Measurements from ENCODE around the gene HYAL4.

The HYAL4 gene

DNA sequence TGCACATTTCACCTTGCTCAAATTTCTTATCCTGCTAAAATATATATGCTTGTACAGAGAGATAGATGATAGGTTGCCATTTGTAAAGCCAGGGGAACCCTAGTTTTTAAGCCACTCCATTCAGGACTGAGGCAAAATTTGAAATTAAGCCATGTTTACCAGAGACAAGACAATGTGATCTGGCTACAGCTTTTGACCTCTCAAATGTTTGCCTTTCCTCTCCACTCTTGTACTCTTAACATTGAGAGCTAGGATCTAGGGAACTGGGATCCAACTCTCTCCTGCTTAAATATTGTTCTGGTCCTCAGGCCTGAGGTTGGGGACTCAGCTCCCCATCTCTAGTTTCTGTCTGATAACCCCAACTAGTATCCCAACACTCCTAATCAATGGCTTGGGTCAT is 15.9 kb downstream of the HYAL4 start:
- DNase-seq (ENCODE audit: insufficient read length): no peak
- TF ChIP-seq TAF1 (IDR thresholded peaks at IDR 0.05; ENCODE audit: borderline replicate concordance, low read depth, low read length) (no peak), POLR2AphosphoS5 (IDR thresholded peaks at IDR 0.05; ENCODE audit: low read depth, low read length) (no peak), POLR2A (IDR thresholded peaks at IDR 0.05; ENCODE audit: low read depth, low read length) (no peak)
- no peak for FAIRE-seq

- no peak for FAIRE-seq
- no peak for TF ChIP-seq POLR2AphosphoS5 (IDR thresholded peaks at IDR 0.05; ENCODE audit: low read depth, low read length)
- no peak for TF ChIP-seq TAF1 (IDR thresholded peaks at IDR 0.05; ENCODE audit: borderline replicate concordance, low read depth, low read length)
- TF ChIP-seq POLR2A (IDR thresholded peaks at IDR 0.05; ENCODE audit: low read depth, low read length): no peak
- no peak for DNase-seq (ENCODE audit: insufficient read length)
These were observed 17.8 kb downstream of the HYAL4 start for GRCh38 chr7:123862775-123863174.

GRCh38 chr7:123863461-123863860 is 18.5 kb downstream of the HYAL4 start:
- FAIRE-seq: no peak
- TF ChIP-seq POLR2A (IDR thresholded peaks at IDR 0.05; ENCODE audit: low read depth, low read length) (no peak), TAF1 (IDR thresholded peaks at IDR 0.05; ENCODE audit: borderline replicate concordance, low read depth, low read length) (no peak), POLR2AphosphoS5 (IDR thresholded peaks at IDR 0.05; ENCODE audit: low read depth, low read length) (no peak)
- no peak for DNase-seq (ENCODE audit: insufficient read length)

- TF ChIP-seq POLR2A (IDR thresholded peaks at IDR 0.05; ENCODE audit: low read depth, low read length): no peak
- TF ChIP-seq TAF1 (IDR thresholded peaks at IDR 0.05; ENCODE audit: borderline replicate concordance, low read depth, low read length): no peak
- FAIRE-seq: no peak
- DNase-seq (ENCODE audit: insufficient read length): no peak
These were observed 19.0 kb downstream of the HYAL4 start for GRCh38 chr7:123864012-123864411.

DNA sequence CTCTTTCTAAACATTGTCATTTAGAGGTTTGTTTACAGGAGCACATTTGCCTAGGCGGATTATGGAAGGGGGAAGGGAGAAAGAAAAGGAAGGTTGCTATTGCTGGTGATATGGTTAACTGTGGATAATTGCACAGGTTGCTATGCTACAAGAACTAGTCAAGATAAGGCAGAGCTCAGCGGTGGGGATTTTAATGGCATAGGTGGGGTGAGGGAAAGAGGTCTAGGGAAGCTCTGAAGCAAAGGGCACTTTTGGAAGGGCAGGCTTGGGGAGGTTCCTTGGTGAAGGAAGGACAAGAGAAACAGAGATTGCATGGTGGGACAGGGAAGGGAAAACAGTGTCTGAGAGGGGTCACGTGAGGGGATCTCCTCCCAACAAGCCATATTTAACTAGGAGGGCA is 19.5 kb downstream of the HYAL4 start:
- TF ChIP-seq POLR2AphosphoS5 (IDR thresholded peaks at IDR 0.05; ENCODE audit: low read depth, low read length) (no peak), POLR2A (IDR thresholded peaks at IDR 0.05; ENCODE audit: low read depth, low read length) (no peak)
- FAIRE-seq (no peak), DNase-seq (ENCODE audit: insufficient read length) (no peak)

DNA sequence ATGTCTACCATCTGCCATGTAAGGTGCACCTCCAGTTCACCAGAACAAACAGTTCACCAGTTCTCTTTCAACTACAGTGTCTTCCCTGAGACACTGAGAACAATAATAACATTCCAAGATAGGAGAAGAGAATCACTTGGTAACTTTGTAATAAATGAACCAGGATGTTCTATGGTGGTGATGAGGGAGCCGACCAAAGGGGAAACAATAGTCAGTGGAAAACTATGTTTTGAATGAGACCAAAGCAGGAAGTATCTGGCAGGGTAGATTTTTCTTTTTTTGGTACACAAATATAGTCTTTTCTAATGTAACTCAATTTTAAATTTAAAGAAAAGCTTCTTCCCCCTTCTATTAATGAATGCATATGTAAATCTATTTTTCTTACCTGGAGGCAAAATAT is 20.0 kb downstream of the HYAL4 start:
- no peak for DNase-seq (ENCODE audit: insufficient read length)
- FAIRE-seq: no peak
- no peak for TF ChIP-seq POLR2AphosphoS5 (IDR thresholded peaks at IDR 0.05; ENCODE audit: low read depth, low read length)
- TF ChIP-seq POLR2A (IDR thresholded peaks at IDR 0.05; ENCODE audit: low read depth, low read length): no peak
- TF ChIP-seq TAF1 (IDR thresholded peaks at IDR 0.05; ENCODE audit: borderline replicate concordance, low read depth, low read length): no peak

DNA sequence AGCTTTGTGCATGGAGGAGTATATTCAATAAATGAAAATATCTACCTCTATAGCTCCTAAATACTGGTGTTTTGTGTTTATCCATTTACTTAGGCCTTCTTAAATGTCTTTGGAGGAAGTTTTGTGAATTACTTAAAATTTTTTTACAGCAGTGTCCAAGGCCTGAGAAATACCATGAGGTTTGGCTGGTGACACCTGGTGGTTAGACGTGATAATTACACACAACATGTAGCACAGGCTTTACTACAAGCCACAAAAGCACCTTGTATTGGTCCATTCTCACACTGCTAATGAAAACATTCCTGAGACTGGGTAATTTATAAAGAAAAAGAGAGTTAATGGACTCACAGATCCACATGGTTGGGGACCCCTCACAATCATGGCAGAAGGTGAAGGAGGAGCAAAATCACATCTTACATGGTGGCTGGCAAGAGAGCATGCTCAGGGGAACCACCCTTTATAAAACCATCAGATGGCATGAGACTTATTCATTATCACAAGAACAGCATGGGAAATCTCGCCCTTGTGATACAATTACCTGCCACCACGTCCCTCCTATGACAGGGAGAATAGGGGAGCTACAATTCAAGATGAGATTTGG is 20.6 kb downstream of the HYAL4 start:
- DNase-seq (ENCODE audit: insufficient read length): no peak
- peak; percentile 87 for FAIRE-seq
- TF ChIP-seq POLR2AphosphoS5 (IDR thresholded peaks at IDR 0.05; ENCODE audit: low read depth, low read length): no peak
- no peak for TF ChIP-seq POLR2A (IDR thresholded peaks at IDR 0.05; ENCODE audit: low read depth, low read length)
- no peak for TF ChIP-seq TAF1 (IDR thresholded peaks at IDR 0.05; ENCODE audit: borderline replicate concordance, low read depth, low read length)

DNA sequence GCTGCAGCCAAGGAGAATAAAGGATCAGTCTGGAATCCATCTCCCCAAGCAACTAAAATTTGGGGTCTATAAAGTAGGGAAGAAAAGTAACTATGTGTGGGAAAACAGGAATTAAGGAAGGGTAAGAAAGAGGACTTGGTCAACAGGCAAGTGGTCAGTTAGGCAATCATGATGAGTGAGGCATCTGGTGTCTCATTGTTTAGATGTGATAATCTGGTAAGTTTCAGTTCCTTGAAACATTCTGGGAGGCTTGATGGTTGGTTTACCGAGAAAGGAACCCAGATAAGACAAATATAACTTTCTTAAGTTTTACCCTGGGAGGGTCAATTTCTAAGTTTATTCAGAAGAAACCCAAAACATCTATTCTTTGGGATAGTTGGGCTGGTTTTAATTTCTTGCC is 22.3 kb downstream of the HYAL4 start:
- no peak for TF ChIP-seq POLR2A (IDR thresholded peaks at IDR 0.05; ENCODE audit: low read depth, low read length)
- TF ChIP-seq POLR2AphosphoS5 (IDR thresholded peaks at IDR 0.05; ENCODE audit: low read depth, low read length): no peak
- no peak for TF ChIP-seq TAF1 (IDR thresholded peaks at IDR 0.05; ENCODE audit: borderline replicate concordance, low read depth, low read length)
- FAIRE-seq (no peak), DNase-seq (ENCODE audit: insufficient read length) (no peak)

GRCh38 chr7:123871998-123872867 is 27.3 kb downstream of the HYAL4 start:
- FAIRE-seq (peak; percentile 93), DNase-seq (ENCODE audit: insufficient read length) (peak; percentile 11)

GRCh38 chr7:123872908-123873307 is 27.9 kb downstream of the HYAL4 start:
- DNase-seq (ENCODE audit: insufficient read length): no peak
- FAIRE-seq: no peak

More at GRCh38 chr7:123871998-123872867, 27.3 kb downstream of the HYAL4 start:
- TF ChIP-seq POLR2A (IDR thresholded peaks at IDR 0.05; ENCODE audit: low read depth, low read length) (no peak), TAF1 (IDR thresholded peaks at IDR 0.05; ENCODE audit: borderline replicate concordance, low read depth, low read length) (no peak), POLR2AphosphoS5 (IDR thresholded peaks at IDR 0.05; ENCODE audit: low read depth, low read length) (no peak)

DNA sequence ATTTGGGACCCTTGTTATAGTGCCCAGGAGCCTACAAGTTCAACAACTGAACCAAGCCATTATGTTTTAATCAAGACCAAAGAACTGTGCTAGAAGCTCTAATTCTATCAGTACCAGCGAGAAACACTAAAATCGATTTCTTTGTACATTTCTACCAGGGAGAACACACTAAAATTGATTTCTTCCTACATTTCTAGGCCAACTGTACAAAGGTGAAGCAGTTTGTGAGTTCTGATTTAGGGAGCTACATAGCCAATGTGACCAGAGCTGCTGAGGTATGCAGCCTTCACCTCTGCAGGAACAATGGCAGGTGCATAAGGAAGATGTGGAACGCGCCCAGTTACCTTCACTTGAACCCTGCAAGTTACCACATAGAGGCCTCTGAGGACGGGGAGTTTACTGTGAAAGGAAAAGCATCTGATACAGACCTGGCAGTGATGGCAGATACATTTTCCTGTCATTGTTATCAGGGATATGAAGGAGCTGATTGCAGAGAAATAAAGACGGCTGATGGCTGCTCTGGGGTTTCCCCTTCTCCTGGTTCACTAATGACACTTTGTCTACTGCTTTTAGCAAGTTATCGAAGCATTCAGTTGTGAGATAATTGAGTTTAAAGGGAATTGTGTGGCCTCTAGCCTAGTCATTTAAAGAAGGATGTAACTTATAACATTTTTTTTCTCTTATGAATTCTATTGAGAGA is 31.7 kb downstream of the HYAL4 start:
- TF ChIP-seq POLR2AphosphoS5 (IDR thresholded peaks at IDR 0.05; ENCODE audit: low read depth, low read length): no peak
- no peak for TF ChIP-seq TAF1 (IDR thresholded peaks at IDR 0.05; ENCODE audit: borderline replicate concordance, low read depth, low read length)
- no peak for TF ChIP-seq POLR2A (IDR thresholded peaks at IDR 0.05; ENCODE audit: low read depth, low read length)
- no peak for FAIRE-seq

More at GRCh38 chr7:123872908-123873307, 27.9 kb downstream of the HYAL4 start:
- TF ChIP-seq POLR2A (IDR thresholded peaks at IDR 0.05; ENCODE audit: low read depth, low read length): no peak
- no peak for TF ChIP-seq TAF1 (IDR thresholded peaks at IDR 0.05; ENCODE audit: borderline replicate concordance, low read depth, low read length)
- TF ChIP-seq POLR2AphosphoS5 (IDR thresholded peaks at IDR 0.05; ENCODE audit: low read depth, low read length): no peak

More for the DNA sequence above, 31.7 kb downstream of the HYAL4 start:
- DNase-seq (ENCODE audit: insufficient read length): no peak
